A673 (cell line): ENCODE measurements around the gene CAPN7. TPM values are rescaled to one million over a fixed set of nuclear protein-coding genes. Genes with fewer than 3 reads are reported as not detected.

Source experiments
- BruUV-seq: library from RNA; stranded (reverse); fragments of 400-500 nt; replicated peaks from 2 replicates; lab custom pipeline; 2021; lab: Mats Ljungman, UMichigan
- CTCF ChIA-PET: fragments of 300-600 bp; sonication (Branson Sonifier 250); formaldehyde crosslinking; loops from one replicate; lab custom pipeline; 2022; ENCODE audit warnings: antibody characterized with exemption; lab: Charles Lee
- POLR2A ChIA-PET: fragments of 300-600 bp; sonication (Branson Sonifier 250); formaldehyde crosslinking; loops from one replicate; lab custom pipeline; 2022; ENCODE audit warnings: antibody characterized with exemption; ENCODE audit not compliant: low non-redundant PET; lab: Charles Lee
- DNase-seq: peaks from one replicate; pipeline ENCODE4 v3.0.0-alpha.2; 2015; ENCODE audit warnings: low spot score
- H3K27ac ChIP-seq: fragments of 200-600 bp; sonication (generic); 2 replicates; pipeline ENCODE4 v1.5.1; 2016; ENCODE audit warnings: mixed run types, low read depth, mild to moderate bottlenecking, mixed read lengths, antibody characterized with exemption, low read length; ENCODE audit not compliant: poor library complexity, severe bottlenecking
- H3K27me3 ChIP-seq: fragments of 200-600 bp; sonication (generic); replicated peaks from 2 replicates; pipeline ENCODE4 v1.6.1; 2017; ENCODE audit warnings: mixed run types, low read depth, mild to moderate bottlenecking, mixed read lengths, antibody characterized with exemption, low read length; ENCODE audit not compliant: insufficient read depth, poor library complexity
- H3K36me3 ChIP-seq: fragments of 200-600 bp; sonication (generic); 2 replicates; pipeline ENCODE4 v1.6.1; 2016; ENCODE audit warnings: mixed run types, mild to moderate bottlenecking, mixed read lengths, antibody characterized with exemption, low read length; ENCODE audit not compliant: insufficient read depth, poor library complexity, severe bottlenecking
- H3K4me1 ChIP-seq: fragments of 200-600 bp; sonication (generic); 2 replicates; pipeline ENCODE4 v1.6.1; 2017; ENCODE audit warnings: mixed run types, mild to moderate bottlenecking, mixed read lengths, antibody characterized with exemption, low read length; ENCODE audit not compliant: insufficient read depth, poor library complexity, severe bottlenecking
- H3K4me3 ChIP-seq: fragments of 200-600 bp; sonication (generic); 2 replicates; pipeline ENCODE4 v1.5.1; 2016; ENCODE audit warnings: low read depth, mixed run types, mild to moderate bottlenecking, mixed read lengths, low read length; ENCODE audit not compliant: poor library complexity, severe bottlenecking
- H3K9me3 ChIP-seq: fragments of 200-600 bp; sonication (generic); 2 replicates; pipeline ENCODE4 v1.6.1; 2016; ENCODE audit warnings: mixed run types, low read depth, mild to moderate bottlenecking, mixed read lengths, antibody characterized with exemption, low read length; ENCODE audit not compliant: poor library complexity, severe bottlenecking
- EZH2 ChIP-seq: fragments of 200-600 bp; sonication (generic); IDR thresholded peaks from 2 replicates; pipeline ENCODE4 v1.6.1; 2017; ENCODE audit warnings: borderline replicate concordance, low read depth, mild to moderate bottlenecking, mixed read lengths, antibody characterized with exemption, low read length; ENCODE audit not compliant: poor library complexity, severe bottlenecking
- intact Hi-C: fragments of 100-400 bp; cut with micrococcal nuclease; formaldehyde crosslinking; loops from one replicate; pipeline ENCODE4 v1.10.0; 2022; ENCODE audit not compliant: unreplicated experiment
- total RNA-seq: library from RNA; stranded (reverse); gene quantifications from 2 replicates; pipeline ENCODE4 v1.2.3, GENCODE V29; 2021
- TF ChIP-seq, protein P1 (sequence below): fragments of 300-800, 200-600 bp; sonication (generic); conservative IDR thresholded peaks from 2 replicates; pipeline ENCODE4 v1.5.1; 2017; ENCODE audit warnings: low read depth, mild to moderate bottlenecking, antibody characterized with exemption, low read length, moderate library complexity, mixed read lengths

Gene CAPN7
- total RNA-seq, 1 experiment from 2014 or later, result 38.6 TPM

DNA sequence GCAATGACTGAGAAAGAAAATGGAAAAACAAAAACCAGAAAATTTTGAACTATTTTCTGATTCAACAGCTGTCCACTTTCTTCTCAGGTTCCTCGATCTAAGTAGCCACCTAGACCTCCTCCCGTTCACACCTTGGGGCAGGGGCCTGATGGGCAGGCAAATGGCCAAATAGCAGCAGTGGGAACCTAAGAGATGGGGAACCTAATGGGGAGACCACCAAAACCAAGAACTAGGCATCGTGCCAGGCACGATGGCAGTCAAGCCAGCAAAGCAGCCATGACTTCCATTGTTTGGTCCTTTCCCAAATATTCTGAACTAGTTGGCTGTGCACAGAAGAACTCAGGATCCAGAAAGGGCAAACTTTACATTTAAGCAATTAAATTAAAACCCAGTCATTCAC lies 57.1 kb downstream of the CAPN7 start:
- intact Hi-C loops, result no loop called here
- BruUV-seq, result no TSS peak

DNA sequence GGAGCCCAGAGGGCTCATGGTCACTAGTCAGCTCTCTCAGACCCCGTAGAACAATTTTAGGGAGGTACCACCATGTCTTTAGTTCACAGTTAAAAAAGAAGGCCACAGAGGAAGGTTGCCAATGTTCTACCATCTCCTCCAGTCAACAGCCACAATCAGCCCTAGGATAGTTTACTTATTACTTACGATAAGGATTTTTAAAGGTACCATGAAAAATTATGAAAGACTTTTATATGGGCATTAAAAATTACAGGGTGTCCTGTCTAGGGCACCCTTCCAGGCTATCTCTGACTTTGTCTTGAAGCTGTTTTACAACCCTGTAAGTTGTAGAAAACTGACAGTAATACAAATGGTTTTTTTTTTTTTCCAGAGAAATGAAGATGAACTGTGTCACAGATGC lies 57.9 kb downstream of the CAPN7 start:
- peaks cover 9% of the 10 kb centered on the region for H3K4me1 ChIP-seq
- H3K36me3 ChIP-seq, result no peaks in the 10 kb centered on the region
- POLR2A ChIA-PET, result no interaction called here
- TF ChIP-seq, protein P1, sequence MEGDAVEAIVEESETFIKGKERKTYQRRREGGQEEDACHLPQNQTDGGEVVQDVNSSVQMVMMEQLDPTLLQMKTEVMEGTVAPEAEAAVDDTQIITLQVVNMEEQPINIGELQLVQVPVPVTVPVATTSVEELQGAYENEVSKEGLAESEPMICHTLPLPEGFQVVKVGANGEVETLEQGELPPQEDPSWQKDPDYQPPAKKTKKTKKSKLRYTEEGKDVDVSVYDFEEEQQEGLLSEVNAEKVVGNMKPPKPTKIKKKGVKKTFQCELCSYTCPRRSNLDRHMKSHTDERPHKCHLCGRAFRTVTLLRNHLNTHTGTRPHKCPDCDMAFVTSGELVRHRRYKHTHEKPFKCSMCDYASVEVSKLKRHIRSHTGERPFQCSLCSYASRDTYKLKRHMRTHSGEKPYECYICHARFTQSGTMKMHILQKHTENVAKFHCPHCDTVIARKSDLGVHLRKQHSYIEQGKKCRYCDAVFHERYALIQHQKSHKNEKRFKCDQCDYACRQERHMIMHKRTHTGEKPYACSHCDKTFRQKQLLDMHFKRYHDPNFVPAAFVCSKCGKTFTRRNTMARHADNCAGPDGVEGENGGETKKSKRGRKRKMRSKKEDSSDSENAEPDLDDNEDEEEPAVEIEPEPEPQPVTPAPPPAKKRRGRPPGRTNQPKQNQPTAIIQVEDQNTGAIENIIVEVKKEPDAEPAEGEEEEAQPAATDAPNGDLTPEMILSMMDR, result no peak
- TF ChIP-seq EZH2, result no peak
- no peak overlapping the region for H3K4me3 ChIP-seq
- no peak overlapping the region for H3K27ac ChIP-seq
- intact Hi-C loops, result no loop called here
- no peaks in the 10 kb centered on the region for H3K9me3 ChIP-seq
- no peaks in the 10 kb centered on the region for H3K27me3 ChIP-seq
- no TSS peak for BruUV-seq
- no peak for DNase-seq
- CTCF ChIA-PET, result interaction anchor here (0.5 to 0.8 kb wide), 2 partner anchors 142 to 386 kb away, joined by 3 to 4 read pairs; no protein-coding TSS in a partner anchor

More for the DNA sequence above, 57.1 kb downstream of the CAPN7 start:
- H3K9me3 ChIP-seq, result no peaks in the 10 kb centered on the region
- TF ChIP-seq, protein P1, result no peak
- no peak for TF ChIP-seq EZH2
- H3K27ac ChIP-seq, result no peak overlapping the region
- H3K4me1 ChIP-seq, result peaks cover 1% of the 10 kb centered on the region
- peaks cover under 1% of the 10 kb centered on the region for H3K36me3 ChIP-seq
- POLR2A ChIA-PET, result interaction anchor here (0.6 kb wide), 1 partner anchor 42 kb away, joined by 6 read pairs; no protein-coding TSS in a partner anchor
- no peak overlapping the region for H3K4me3 ChIP-seq
- no peaks in the 10 kb centered on the region for H3K27me3 ChIP-seq
- CTCF ChIA-PET, result interaction anchor here (0.8 kb wide), 1 partner anchor 143 kb away, joined by 3 read pairs; no protein-coding TSS in a partner anchor
- no peak for DNase-seq

DNA sequence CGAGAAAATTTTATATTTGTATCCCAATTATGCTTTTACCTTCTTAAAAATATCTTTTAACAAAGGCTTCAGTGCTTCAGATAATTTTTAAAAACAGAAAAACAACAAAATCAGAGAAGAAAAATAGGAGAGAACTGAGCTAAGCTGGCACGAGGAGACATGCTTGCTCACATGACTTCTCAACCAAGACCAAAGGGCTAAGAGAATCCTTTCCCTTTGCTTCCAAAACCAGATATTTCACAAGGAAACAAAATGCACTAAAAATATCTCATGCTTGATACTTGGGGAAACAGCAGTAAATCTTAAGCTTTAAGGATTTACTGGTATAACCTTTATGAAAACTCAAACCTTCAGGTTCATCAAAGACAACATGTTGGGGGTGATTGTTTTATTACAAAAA lies 58.4 kb downstream of the CAPN7 start:
- BruUV-seq, result no TSS peak

More for the DNA sequence above, 58.4 kb downstream of the CAPN7 start:
- CTCF ChIA-PET, result interaction anchor here (0.5 kb wide), 1 partner anchor 386 kb away, joined by 4 read pairs; no protein-coding TSS in a partner anchor
- Histone ChIP-seq H3K4me1 (peaks cover 15% of the 10 kb centered on the region), H3K4me3 (no peak overlapping the region), H3K27ac (no peak overlapping the region), H3K9me3 (no peaks in the 10 kb centered on the region), H3K36me3 (no peaks in the 10 kb centered on the region), H3K27me3 (no peaks in the 10 kb centered on the region)
- intact Hi-C loops, result no loop called here
- POLR2A ChIA-PET, result no interaction called here
- no peak for TF ChIP-seq EZH2
- TF ChIP-seq, protein P1, result no peak
- DNase-seq, result no peak
